ENCODE results near the gene NFIB.

DNA sequence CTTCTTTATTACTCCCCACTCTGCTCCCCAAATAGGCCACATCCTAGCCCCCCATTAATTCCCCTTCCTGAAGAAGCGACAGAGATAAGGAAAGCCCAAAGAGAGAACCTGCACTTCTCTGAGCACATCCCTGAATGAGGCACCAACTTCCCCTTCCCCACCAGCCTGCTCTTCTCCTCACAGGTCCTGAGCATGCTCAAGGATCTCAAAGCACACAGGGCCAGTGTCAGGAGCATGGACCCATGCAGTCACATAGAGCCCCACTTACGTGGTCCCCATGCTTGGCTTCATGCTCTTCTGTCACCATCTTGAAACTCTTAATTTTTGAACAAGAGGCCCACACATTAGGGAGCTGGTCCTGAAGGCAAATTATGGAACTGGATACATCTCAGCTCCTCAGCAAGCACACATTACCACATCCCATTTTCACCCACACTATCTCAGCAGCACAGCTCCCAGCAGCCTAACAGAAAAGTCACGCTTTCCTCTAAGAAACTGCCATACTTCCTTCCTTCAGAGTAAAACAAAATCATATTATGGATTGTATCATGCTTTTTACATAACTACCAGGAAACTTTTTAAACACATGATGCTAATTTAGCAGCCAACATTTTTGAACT, 99.8 kb downstream of the NFIB start:
- no peak for TF ChIP-seq EZH2 (IDR thresholded peaks at IDR 0.05; ENCODE audit: insufficient read depth, low read length)
- TF ChIP-seq, protein P1, sequence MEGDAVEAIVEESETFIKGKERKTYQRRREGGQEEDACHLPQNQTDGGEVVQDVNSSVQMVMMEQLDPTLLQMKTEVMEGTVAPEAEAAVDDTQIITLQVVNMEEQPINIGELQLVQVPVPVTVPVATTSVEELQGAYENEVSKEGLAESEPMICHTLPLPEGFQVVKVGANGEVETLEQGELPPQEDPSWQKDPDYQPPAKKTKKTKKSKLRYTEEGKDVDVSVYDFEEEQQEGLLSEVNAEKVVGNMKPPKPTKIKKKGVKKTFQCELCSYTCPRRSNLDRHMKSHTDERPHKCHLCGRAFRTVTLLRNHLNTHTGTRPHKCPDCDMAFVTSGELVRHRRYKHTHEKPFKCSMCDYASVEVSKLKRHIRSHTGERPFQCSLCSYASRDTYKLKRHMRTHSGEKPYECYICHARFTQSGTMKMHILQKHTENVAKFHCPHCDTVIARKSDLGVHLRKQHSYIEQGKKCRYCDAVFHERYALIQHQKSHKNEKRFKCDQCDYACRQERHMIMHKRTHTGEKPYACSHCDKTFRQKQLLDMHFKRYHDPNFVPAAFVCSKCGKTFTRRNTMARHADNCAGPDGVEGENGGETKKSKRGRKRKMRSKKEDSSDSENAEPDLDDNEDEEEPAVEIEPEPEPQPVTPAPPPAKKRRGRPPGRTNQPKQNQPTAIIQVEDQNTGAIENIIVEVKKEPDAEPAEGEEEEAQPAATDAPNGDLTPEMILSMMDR (IDR thresholded peaks at IDR 0.05; ENCODE audit: insufficient read depth, low read depth, low read length), result no peak
